ENCODE measurements around the gene ATP6AP1. TPM values are rescaled to one million over a fixed set of nuclear protein-coding genes. Genes with fewer than 3 reads are reported as not detected.
A peak's percentile ranks its signal among the peaks of the same experiment; 100 is the strongest.

Gene ATP6AP1
- total and polyA plus RNA-seq, 2 donors (not counting 1 experiment from before 2014, with no cell fraction given), result 59.8 to 89.7 TPM

DNA sequence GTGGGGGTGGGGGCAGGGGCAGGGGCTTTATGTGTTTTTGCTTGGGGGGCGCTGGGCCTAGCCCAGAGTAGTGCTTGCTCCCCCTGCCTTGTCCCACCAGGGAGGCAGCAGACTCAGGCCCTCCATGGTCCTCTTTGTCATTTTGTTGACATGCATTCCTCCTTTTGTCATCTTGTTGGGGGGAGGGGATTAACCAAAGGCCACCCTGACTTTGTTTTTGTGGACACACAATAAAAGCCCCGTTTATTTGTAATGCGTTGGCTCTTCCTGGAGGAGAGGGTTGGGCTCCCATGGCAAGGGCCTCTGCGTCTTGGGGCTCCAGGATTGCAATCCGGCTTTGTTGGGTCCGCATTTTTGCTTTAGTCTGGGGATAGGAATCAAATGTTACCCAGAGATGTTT lies 47.2 kb upstream of the ATP6AP1 start:
- TF ChIP-seq EZH2 (IDR thresholded peaks at IDR 0.05; ENCODE audit: low read length, missing control alignments), result no peak
- TF ChIP-seq, protein P1, sequence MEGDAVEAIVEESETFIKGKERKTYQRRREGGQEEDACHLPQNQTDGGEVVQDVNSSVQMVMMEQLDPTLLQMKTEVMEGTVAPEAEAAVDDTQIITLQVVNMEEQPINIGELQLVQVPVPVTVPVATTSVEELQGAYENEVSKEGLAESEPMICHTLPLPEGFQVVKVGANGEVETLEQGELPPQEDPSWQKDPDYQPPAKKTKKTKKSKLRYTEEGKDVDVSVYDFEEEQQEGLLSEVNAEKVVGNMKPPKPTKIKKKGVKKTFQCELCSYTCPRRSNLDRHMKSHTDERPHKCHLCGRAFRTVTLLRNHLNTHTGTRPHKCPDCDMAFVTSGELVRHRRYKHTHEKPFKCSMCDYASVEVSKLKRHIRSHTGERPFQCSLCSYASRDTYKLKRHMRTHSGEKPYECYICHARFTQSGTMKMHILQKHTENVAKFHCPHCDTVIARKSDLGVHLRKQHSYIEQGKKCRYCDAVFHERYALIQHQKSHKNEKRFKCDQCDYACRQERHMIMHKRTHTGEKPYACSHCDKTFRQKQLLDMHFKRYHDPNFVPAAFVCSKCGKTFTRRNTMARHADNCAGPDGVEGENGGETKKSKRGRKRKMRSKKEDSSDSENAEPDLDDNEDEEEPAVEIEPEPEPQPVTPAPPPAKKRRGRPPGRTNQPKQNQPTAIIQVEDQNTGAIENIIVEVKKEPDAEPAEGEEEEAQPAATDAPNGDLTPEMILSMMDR (conservative IDR thresholded peaks at IDR 0.05 in 1 of 2, IDR thresholded peaks at IDR 0.05 in 1 of 2; ENCODE audit: low read depth in 1 of 2, low read length in 2 of 2), result no peak
- DNase-seq (ENCODE audit: low read depth in 2 of 2), result no peak
- no peak overlapping the region for H3K4me2 ChIP-seq (ENCODE audit: extremely low read depth, insufficient read depth, low read length)
- H3K27ac ChIP-seq (ENCODE audit: insufficient read depth, low read length), result no peak overlapping the region
- H3K4me3 ChIP-seq (replicated peaks in 1 of 4; ENCODE audit: control extremely low read depth in 1 of 4, insufficient read depth in 1 of 4, low read depth in 3 of 4, low read length in 4 of 4), result no peak overlapping the region
- no peaks in the 10 kb centered on the region for H3K9me3 ChIP-seq (ENCODE audit: control insufficient read depth, insufficient read depth, low read depth, low read length)
- peaks cover 5% of the 10 kb centered on the region for H3K4me1 ChIP-seq (ENCODE audit: control insufficient read depth, extremely low read depth, insufficient read depth, low read length)
- H4K20me1 ChIP-seq (ENCODE audit: control insufficient read depth, extremely low read depth, insufficient read depth, low read length), result no peaks in the 10 kb centered on the region
- H2AFZ ChIP-seq (ENCODE audit: low read length), result no peak overlapping the region
- no peaks in the 10 kb centered on the region for H3K27me3 ChIP-seq (ENCODE audit: control insufficient read depth, insufficient read depth, low read length)
- H3K9ac ChIP-seq (ENCODE audit: insufficient read depth, low read length), result no peak overlapping the region
- peaks cover 3% of the 10 kb centered on the region for H3K36me3 ChIP-seq (ENCODE audit: control insufficient read depth, insufficient read depth, low read length)
- H3K79me2 ChIP-seq (ENCODE audit: control insufficient read depth, insufficient read depth, low read length), result peaks cover 18% of the 10 kb centered on the region

DNA sequence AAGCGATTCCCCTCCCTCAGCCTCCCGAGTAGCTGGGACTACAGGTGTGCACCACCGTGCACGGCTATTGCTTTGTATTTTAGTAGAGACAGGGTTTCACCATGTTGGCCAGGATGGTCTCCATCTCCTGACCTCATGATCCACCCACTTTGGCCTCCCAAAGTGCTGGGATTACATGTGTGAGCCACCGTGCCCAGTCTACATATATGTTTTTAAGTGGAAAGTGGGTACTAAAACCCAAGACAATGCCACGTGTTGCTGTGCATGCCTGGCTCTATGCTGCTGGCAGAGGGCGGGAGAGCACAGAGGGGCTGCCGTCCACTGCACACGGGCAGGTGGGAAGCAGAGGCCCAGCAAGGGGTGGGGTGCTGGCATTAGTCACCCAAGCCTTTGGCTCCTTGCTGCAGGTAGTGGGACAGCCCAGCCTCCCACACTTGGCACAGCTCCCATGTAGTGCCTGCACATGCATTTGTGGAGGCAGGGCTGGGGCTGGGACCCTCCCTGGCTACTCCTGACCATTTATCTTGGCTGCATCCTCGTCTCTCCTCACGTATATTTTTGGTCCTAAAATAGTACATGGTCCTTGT lies 45.9 kb upstream of the ATP6AP1 start:
- Histone ChIP-seq H3K9ac (ENCODE audit: insufficient read depth, low read length) (no peak overlapping the region), H3K4me3 (replicated peaks in 1 of 4; ENCODE audit: control extremely low read depth in 1 of 4, insufficient read depth in 1 of 4, low read depth in 3 of 4, low read length in 4 of 4) (no peak overlapping the region), H4K20me1 (ENCODE audit: control insufficient read depth, extremely low read depth, insufficient read depth, low read length) (no peaks in the 10 kb centered on the region), H3K4me1 (ENCODE audit: control insufficient read depth, extremely low read depth, insufficient read depth, low read length) (peaks cover 5% of the 10 kb centered on the region), H3K79me2 (ENCODE audit: control insufficient read depth, insufficient read depth, low read length) (peaks cover 18% of the 10 kb centered on the region), H3K27me3 (ENCODE audit: control insufficient read depth, insufficient read depth, low read length) (no peaks in the 10 kb centered on the region), H2AFZ (ENCODE audit: low read length) (no peak overlapping the region), H3K4me2 (ENCODE audit: extremely low read depth, insufficient read depth, low read length) (no peak overlapping the region), H3K27ac (ENCODE audit: insufficient read depth, low read length) (no peak overlapping the region), H3K9me3 (ENCODE audit: control insufficient read depth, insufficient read depth, low read depth, low read length) (no peaks in the 10 kb centered on the region), H3K36me3 (ENCODE audit: control insufficient read depth, insufficient read depth, low read length) (peaks cover 3% of the 10 kb centered on the region)
- TF ChIP-seq EZH2 (IDR thresholded peaks at IDR 0.05; ENCODE audit: low read length, missing control alignments), result no peak
- TF ChIP-seq, protein P1 (conservative IDR thresholded peaks at IDR 0.05 in 1 of 2, IDR thresholded peaks at IDR 0.05 in 1 of 2; ENCODE audit: low read depth in 1 of 2, low read length in 2 of 2), result no peak
- no peak for DNase-seq (ENCODE audit: low read depth in 2 of 2)

- no peak overlapping the region for H3K4me2 ChIP-seq (ENCODE audit: extremely low read depth, insufficient read depth, low read length)
- H3K9me3 ChIP-seq (ENCODE audit: control insufficient read depth, insufficient read depth, low read depth, low read length), result no peaks in the 10 kb centered on the region
- H3K79me2 ChIP-seq (ENCODE audit: control insufficient read depth, insufficient read depth, low read length), result peaks cover 18% of the 10 kb centered on the region
- H3K4me3 ChIP-seq (replicated peaks in 1 of 4; ENCODE audit: control extremely low read depth in 1 of 4, insufficient read depth in 1 of 4, low read depth in 3 of 4, low read length in 4 of 4), result no peak overlapping the region
- TF ChIP-seq EZH2 (IDR thresholded peaks at IDR 0.05; ENCODE audit: low read length, missing control alignments), result no peak
- TF ChIP-seq, protein P1 (conservative IDR thresholded peaks at IDR 0.05 in 1 of 2, IDR thresholded peaks at IDR 0.05 in 1 of 2; ENCODE audit: low read depth in 1 of 2, low read length in 2 of 2), result no peak
- peaks cover 3% of the 10 kb centered on the region for H3K36me3 ChIP-seq (ENCODE audit: control insufficient read depth, insufficient read depth, low read length)
- no peak overlapping the region for H3K27ac ChIP-seq (ENCODE audit: insufficient read depth, low read length)
- peak in 1 of 2 donors; percentile 7 for DNase-seq (ENCODE audit: low read depth in 2 of 2)
- no peak overlapping the region for H2AFZ ChIP-seq (ENCODE audit: low read length)
- H3K4me1 ChIP-seq (ENCODE audit: control insufficient read depth, extremely low read depth, insufficient read depth, low read length), result peaks cover 5% of the 10 kb centered on the region
- H4K20me1 ChIP-seq (ENCODE audit: control insufficient read depth, extremely low read depth, insufficient read depth, low read length), result no peaks in the 10 kb centered on the region
- H3K9ac ChIP-seq (ENCODE audit: insufficient read depth, low read length), result no peak overlapping the region
- H3K27me3 ChIP-seq (ENCODE audit: control insufficient read depth, insufficient read depth, low read length), result no peaks in the 10 kb centered on the region
Measured at GRCh38 chrX:154383359-154384283, 44.9 kb upstream of the ATP6AP1 start.
